ENCODE results near the gene RASSF10. TPM values are rescaled to one million over a fixed set of nuclear protein-coding genes. Genes with fewer than 3 reads are reported as not detected.

RASSF10 gene
- total and polyA plus RNA-seq, 2 donors (not counting 1 experiment from before 2014, with no cell fraction given) = not detected

DNA sequence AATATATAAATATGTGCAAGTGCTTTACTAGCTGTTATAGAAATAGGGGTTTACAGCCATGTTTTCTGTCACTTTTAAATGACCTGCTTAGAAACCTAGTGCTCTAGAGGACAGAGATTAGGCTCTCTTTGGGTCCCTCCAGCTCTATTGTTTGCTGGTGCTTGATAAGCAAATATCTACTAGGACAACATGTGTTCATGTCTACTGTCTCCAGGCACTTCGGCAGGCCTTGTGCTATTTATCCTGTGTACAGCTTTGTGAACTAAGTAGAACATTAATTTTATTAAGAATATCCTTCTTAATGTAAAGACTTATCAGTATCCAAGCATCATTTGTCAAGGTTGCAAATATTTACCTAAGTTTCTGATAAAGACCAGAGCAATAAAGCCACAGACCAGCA, 11.9 kb upstream of the RASSF10 start:
- Histone ChIP-seq H3K4me2 (replicated peaks; ENCODE audit: low read depth, low read length, poor library complexity, severe bottlenecking) (no peak overlapping the region), H3K79me2 (ENCODE audit: control insufficient read depth, insufficient read depth, low read length) (no peaks in the 10 kb centered on the region), H3K4me3 (ENCODE audit: control extremely low read depth in 1 of 5, extremely low read depth in 1 of 5, insufficient read depth in 1 of 5, low read depth in 2 of 5, low read length in 4 of 5) (no peak overlapping the region), H3K4me1 (ENCODE audit: control insufficient read depth in 2 of 2, insufficient read depth in 2 of 2, low read length in 2 of 2) (no peaks in the 10 kb centered on the region), H3K9ac (ENCODE audit: low read length) (no peak overlapping the region), H3K27me3 (replicated peaks in 1 of 4; ENCODE audit: control extremely low read depth in 1 of 4, control insufficient read depth in 3 of 4, insufficient read depth in 4 of 4, low read length in 3 of 4) (no peaks in the 10 kb centered on the region), H4K20me1 (ENCODE audit: control insufficient read depth, insufficient read depth, low read length, poor library complexity, severe bottlenecking) (no peaks in the 10 kb centered on the region), H3K9me3 (ENCODE audit: control extremely low read depth in 1 of 3, control insufficient read depth in 2 of 3, insufficient read depth in 1 of 3, low read length in 2 of 3) (no peaks in the 10 kb centered on the region), H3K27ac (ENCODE audit: low read length in 2 of 2) (no peak overlapping the region), H2AFZ (ENCODE audit: insufficient read depth, low read depth, low read length, poor library complexity, severe bottlenecking) (no peak overlapping the region), H3K36me3 (replicated peaks in 1 of 2; ENCODE audit: control extremely low read depth in 1 of 2, control insufficient read depth in 1 of 2, extremely low read depth in 1 of 2, insufficient read depth in 2 of 2, low read length in 1 of 2) (no peaks in the 10 kb centered on the region)
- Mint-ChIP-seq H3K9me3 (ENCODE audit: insufficient read depth) (peaks cover 3% of the 10 kb centered on the region), H3K4me3 (no peak overlapping the region), H3K27me3 (peaks cover 2% of the 10 kb centered on the region), H3K27ac (no peak overlapping the region), H3K4me1 (no peaks in the 10 kb centered on the region)
- ATAC-seq (ENCODE audit: low read depth) (no peak), DNase-seq (no peak)
- TF ChIP-seq, protein P1, sequence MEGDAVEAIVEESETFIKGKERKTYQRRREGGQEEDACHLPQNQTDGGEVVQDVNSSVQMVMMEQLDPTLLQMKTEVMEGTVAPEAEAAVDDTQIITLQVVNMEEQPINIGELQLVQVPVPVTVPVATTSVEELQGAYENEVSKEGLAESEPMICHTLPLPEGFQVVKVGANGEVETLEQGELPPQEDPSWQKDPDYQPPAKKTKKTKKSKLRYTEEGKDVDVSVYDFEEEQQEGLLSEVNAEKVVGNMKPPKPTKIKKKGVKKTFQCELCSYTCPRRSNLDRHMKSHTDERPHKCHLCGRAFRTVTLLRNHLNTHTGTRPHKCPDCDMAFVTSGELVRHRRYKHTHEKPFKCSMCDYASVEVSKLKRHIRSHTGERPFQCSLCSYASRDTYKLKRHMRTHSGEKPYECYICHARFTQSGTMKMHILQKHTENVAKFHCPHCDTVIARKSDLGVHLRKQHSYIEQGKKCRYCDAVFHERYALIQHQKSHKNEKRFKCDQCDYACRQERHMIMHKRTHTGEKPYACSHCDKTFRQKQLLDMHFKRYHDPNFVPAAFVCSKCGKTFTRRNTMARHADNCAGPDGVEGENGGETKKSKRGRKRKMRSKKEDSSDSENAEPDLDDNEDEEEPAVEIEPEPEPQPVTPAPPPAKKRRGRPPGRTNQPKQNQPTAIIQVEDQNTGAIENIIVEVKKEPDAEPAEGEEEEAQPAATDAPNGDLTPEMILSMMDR (IDR thresholded peaks at IDR 0.05) = no peak
- no peak for TF ChIP-seq EZH2 (IDR thresholded peaks at IDR 0.05; ENCODE audit: borderline replicate concordance, insufficient read depth, low read depth, low read length, poor library complexity, severe bottlenecking)
- no CpG with 5 or more reads among the region's 1 CpG for WGBS (ENCODE audit: insufficient coverage)
- intact Hi-C loops (cut with micrococcal nuclease) = no loop called here
- POLR2A ChIA-PET = no interaction called here
- CTCF ChIA-PET = no interaction called here

DNA sequence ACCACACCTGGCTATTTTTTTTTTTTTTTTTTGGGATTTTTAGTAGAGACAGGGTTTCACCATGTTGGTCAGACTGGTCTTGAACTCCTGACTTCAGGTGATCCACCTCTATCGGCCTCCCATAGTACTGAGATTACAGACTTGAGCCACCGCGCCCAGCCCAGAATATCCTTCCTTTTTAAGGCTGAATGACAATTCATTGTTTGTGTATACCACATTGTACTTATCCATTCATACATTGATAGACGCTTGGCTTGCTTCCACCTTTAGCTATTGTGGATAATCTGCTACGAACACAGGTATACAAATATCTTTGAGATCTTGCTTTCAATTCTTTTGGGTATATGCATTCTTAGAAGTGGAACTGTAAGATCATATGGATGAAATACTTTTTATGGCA, 10.8 kb upstream of the RASSF10 start:
- ATAC-seq (ENCODE audit: low read depth) = no peak
- Histone ChIP-seq H3K27me3 (replicated peaks in 1 of 4; ENCODE audit: control extremely low read depth in 1 of 4, control insufficient read depth in 3 of 4, insufficient read depth in 4 of 4, low read length in 3 of 4) (no peaks in the 10 kb centered on the region), H2AFZ (ENCODE audit: insufficient read depth, low read depth, low read length, poor library complexity, severe bottlenecking) (no peak overlapping the region), H3K4me3 (ENCODE audit: control extremely low read depth in 1 of 5, extremely low read depth in 1 of 5, insufficient read depth in 1 of 5, low read depth in 2 of 5, low read length in 4 of 5) (no peak overlapping the region), H3K9me3 (ENCODE audit: control extremely low read depth in 1 of 3, control insufficient read depth in 2 of 3, insufficient read depth in 1 of 3, low read length in 2 of 3) (no peaks in the 10 kb centered on the region), H3K9ac (ENCODE audit: low read length) (no peak overlapping the region), H3K4me1 (ENCODE audit: control insufficient read depth in 2 of 2, insufficient read depth in 2 of 2, low read length in 2 of 2) (no peaks in the 10 kb centered on the region), H3K27ac (ENCODE audit: low read length in 2 of 2) (no peak overlapping the region), H3K36me3 (replicated peaks in 1 of 2; ENCODE audit: control extremely low read depth in 1 of 2, control insufficient read depth in 1 of 2, extremely low read depth in 1 of 2, insufficient read depth in 2 of 2, low read length in 1 of 2) (no peaks in the 10 kb centered on the region), H3K79me2 (ENCODE audit: control insufficient read depth, insufficient read depth, low read length) (no peaks in the 10 kb centered on the region), H4K20me1 (ENCODE audit: control insufficient read depth, insufficient read depth, low read length, poor library complexity, severe bottlenecking) (no peaks in the 10 kb centered on the region), H3K4me2 (replicated peaks; ENCODE audit: low read depth, low read length, poor library complexity, severe bottlenecking) (no peak overlapping the region)
- Mint-ChIP-seq H3K4me3 (no peak overlapping the region), H3K27me3 (peaks cover 5% of the 10 kb centered on the region), H3K27ac (no peak overlapping the region), H3K9me3 (ENCODE audit: insufficient read depth) (peaks cover 3% of the 10 kb centered on the region), H3K4me1 (no peaks in the 10 kb centered on the region)
- ChIA-PET CTCF (no interaction called here), POLR2A (no interaction called here)
- DNase-seq = no peak
- TF ChIP-seq EZH2 (IDR thresholded peaks at IDR 0.05; ENCODE audit: borderline replicate concordance, insufficient read depth, low read depth, low read length, poor library complexity, severe bottlenecking) = no peak
- TF ChIP-seq, protein P1 (IDR thresholded peaks at IDR 0.05) = no peak
- intact Hi-C loops (cut with micrococcal nuclease) = no loop called here
- WGBS (ENCODE audit: insufficient coverage) = 100% methylated on average over 1 of the region's 5 CpGs

Measured in B cell (primary cell).